Measurements from ENCODE around the gene GPR68. TPM values are rescaled to one million over a fixed set of nuclear protein-coding genes. Genes with fewer than 3 reads are reported as not detected.

The GPR68 gene
- total RNA-seq, 1 donor from 2014 or later: 1.1 TPM

DNA sequence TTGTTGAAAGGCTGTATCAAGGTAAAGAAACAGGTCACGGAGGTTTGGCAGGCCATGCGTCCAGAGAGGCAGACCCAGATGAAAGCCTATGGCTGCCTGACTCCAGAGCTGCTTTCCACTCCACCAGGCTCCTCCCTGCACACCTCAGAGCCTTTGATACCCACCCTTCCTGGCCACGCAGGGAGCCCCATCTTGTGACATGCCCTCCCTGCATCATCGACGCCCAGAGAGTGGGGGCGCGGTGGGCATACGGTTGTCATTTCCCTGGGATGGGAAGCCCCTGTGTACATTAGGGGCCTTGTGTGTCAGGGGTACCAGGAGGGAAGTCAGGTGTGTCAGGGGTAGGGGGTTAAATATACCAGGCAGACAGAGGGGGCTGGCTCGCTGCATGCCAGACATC lies 30.3 kb upstream of the GPR68 start:
- TF ChIP-seq CTCF (conservative IDR thresholded peaks at IDR 0.05; ENCODE audit: low read depth, low read length): no peak
- no peak for DNase-seq (ENCODE audit: low read depth)
- H3K4me3 ChIP-seq (ENCODE audit: low read depth, low read length): no peak overlapping the region

DNA sequence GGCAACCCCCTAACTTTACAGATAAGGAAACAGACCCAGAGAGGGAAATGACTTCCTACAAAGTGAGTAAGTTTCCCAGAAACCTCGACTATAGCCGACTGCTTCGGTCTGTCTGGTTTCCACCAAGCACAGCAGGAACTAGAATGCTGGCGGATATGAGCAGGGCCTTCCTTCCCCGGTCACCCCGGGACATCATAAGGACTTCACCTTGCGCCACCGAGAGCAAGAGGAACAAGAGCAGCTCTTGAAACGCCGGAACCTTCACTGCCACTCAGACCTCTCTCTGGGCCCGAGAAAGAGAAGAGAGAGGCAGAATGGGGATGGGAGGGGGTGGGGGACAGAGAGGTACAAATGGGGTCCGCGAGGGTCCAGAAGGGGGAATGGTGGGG lies 29.4 kb upstream of the GPR68 start:
- no peak for DNase-seq (ENCODE audit: low read depth)
- no peak overlapping the region for H3K4me3 ChIP-seq (ENCODE audit: low read depth, low read length)
- no peak for TF ChIP-seq CTCF (conservative IDR thresholded peaks at IDR 0.05; ENCODE audit: low read depth, low read length)

- H3K4me3 ChIP-seq (ENCODE audit: low read depth, low read length): no peak overlapping the region
- DNase-seq (ENCODE audit: low read depth): no peak
- no peak for TF ChIP-seq CTCF (conservative IDR thresholded peaks at IDR 0.05; ENCODE audit: low read depth, low read length)
Measured at GRCh38 chr14:91273273-91273884, 28.9 kb upstream of the GPR68 start.

DNA sequence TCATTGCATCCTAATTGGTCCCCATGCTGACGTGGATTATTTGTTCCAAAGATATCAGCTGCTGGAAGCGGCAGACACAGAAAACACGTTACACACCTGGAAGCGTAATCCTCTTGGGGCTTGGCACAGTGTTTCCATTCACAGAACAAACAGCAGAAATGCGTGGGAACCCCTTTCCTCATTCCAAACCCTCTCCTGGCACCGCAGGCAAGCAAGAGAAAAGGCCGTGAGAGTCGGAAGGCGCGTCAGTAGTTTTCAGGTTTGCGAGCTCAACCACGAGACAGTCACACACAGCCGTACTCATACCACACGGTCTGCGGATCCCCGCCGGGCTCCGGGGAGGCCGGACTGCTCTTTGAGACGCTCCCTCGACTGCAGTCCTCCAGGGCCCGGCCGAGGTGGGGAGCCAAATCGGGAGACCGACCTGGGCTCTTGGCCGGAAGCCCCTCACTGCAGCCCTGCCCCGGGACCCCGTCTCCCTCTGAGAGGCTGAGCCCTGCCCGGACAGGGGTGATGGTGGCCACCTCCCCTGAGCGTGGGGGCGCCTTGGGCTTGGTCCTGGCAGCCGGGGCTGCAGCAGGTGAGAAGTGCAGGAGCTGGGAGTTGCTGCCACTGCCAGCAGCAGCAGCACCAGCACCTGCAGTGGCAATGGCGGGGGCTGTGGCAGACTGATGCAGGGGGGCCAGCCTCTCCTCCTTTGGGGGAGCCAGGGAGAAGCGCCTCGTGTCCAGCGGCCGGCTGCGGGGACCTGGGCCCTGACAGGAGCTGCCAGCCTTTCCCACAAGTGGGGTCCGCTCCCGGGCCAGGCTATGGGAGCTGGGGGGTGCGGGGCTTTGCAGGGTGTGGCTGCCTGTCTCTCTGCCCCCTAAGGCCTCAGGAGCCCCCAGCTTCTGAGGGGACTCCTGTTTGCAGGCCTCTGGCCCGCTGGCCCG lies 28.1 kb upstream of the GPR68 start:
- TF ChIP-seq CTCF (conservative IDR thresholded peaks at IDR 0.05; ENCODE audit: low read depth, low read length): no peak
- H3K4me3 ChIP-seq (ENCODE audit: low read depth, low read length): no peak overlapping the region
- no peak for DNase-seq (ENCODE audit: low read depth)

- no peak for DNase-seq (ENCODE audit: low read depth)
- H3K4me3 ChIP-seq (ENCODE audit: low read depth, low read length): no peak overlapping the region
- TF ChIP-seq CTCF (conservative IDR thresholded peaks at IDR 0.05; ENCODE audit: low read depth, low read length): no peak
Measured at GRCh38 chr14:91271639-91272038, 27.1 kb upstream of the GPR68 start.

- H3K4me3 ChIP-seq (ENCODE audit: low read depth, low read length): no peak overlapping the region
- DNase-seq (ENCODE audit: low read depth): no peak
- TF ChIP-seq CTCF (conservative IDR thresholded peaks at IDR 0.05; ENCODE audit: low read depth, low read length): no peak
Measured at GRCh38 chr14:91270619-91271018, 26.1 kb upstream of the GPR68 start.
